A673 (cell line): Measurements from ENCODE around the gene CMTM3. TPM values are rescaled to one million over a fixed set of nuclear protein-coding genes. Genes with fewer than 3 reads are reported as not detected.

Experiments
- BruUV-seq: library from RNA; stranded (reverse); fragments of 400-500 nt; replicated peaks from 2 replicates; lab custom pipeline; 2021; lab: Mats Ljungman, UMichigan
- CTCF ChIA-PET: fragments of 300-600 bp; sonication (Branson Sonifier 250); formaldehyde crosslinking; loops from one replicate; lab custom pipeline; 2022; ENCODE audit warnings: antibody characterized with exemption; lab: Charles Lee
- POLR2A ChIA-PET: fragments of 300-600 bp; sonication (Branson Sonifier 250); formaldehyde crosslinking; loops from one replicate; lab custom pipeline; 2022; ENCODE audit warnings: antibody characterized with exemption; ENCODE audit not compliant: low non-redundant PET; lab: Charles Lee
- DNase-seq: peaks from one replicate; pipeline ENCODE4 v3.0.0-alpha.2; 2015; ENCODE audit warnings: low spot score
- H3K27ac ChIP-seq: fragments of 200-600 bp; sonication (generic); 2 replicates; pipeline ENCODE4 v1.5.1; 2016; ENCODE audit warnings: mixed run types, low read depth, mild to moderate bottlenecking, mixed read lengths, antibody characterized with exemption, low read length; ENCODE audit not compliant: poor library complexity, severe bottlenecking
- H3K27me3 ChIP-seq: fragments of 200-600 bp; sonication (generic); replicated peaks from 2 replicates; pipeline ENCODE4 v1.6.1; 2017; ENCODE audit warnings: mixed run types, low read depth, mild to moderate bottlenecking, mixed read lengths, antibody characterized with exemption, low read length; ENCODE audit not compliant: insufficient read depth, poor library complexity
- H3K36me3 ChIP-seq: fragments of 200-600 bp; sonication (generic); 2 replicates; pipeline ENCODE4 v1.6.1; 2016; ENCODE audit warnings: mixed run types, mild to moderate bottlenecking, mixed read lengths, antibody characterized with exemption, low read length; ENCODE audit not compliant: insufficient read depth, poor library complexity, severe bottlenecking
- H3K4me1 ChIP-seq: fragments of 200-600 bp; sonication (generic); 2 replicates; pipeline ENCODE4 v1.6.1; 2017; ENCODE audit warnings: mixed run types, mild to moderate bottlenecking, mixed read lengths, antibody characterized with exemption, low read length; ENCODE audit not compliant: insufficient read depth, poor library complexity, severe bottlenecking
- H3K4me3 ChIP-seq: fragments of 200-600 bp; sonication (generic); 2 replicates; pipeline ENCODE4 v1.5.1; 2016; ENCODE audit warnings: low read depth, mixed run types, mild to moderate bottlenecking, mixed read lengths, low read length; ENCODE audit not compliant: poor library complexity, severe bottlenecking
- H3K9me3 ChIP-seq: fragments of 200-600 bp; sonication (generic); 2 replicates; pipeline ENCODE4 v1.6.1; 2016; ENCODE audit warnings: mixed run types, low read depth, mild to moderate bottlenecking, mixed read lengths, antibody characterized with exemption, low read length; ENCODE audit not compliant: poor library complexity, severe bottlenecking
- CTCF ChIP-seq: fragments of 300-800, 200-600 bp; sonication (generic); conservative IDR thresholded peaks from 2 replicates; pipeline ENCODE4 v1.5.1; 2017; ENCODE audit warnings: low read depth, mild to moderate bottlenecking, antibody characterized with exemption, low read length, moderate library complexity, mixed read lengths
- EZH2 ChIP-seq: fragments of 200-600 bp; sonication (generic); IDR thresholded peaks from 2 replicates; pipeline ENCODE4 v1.6.1; 2017; ENCODE audit warnings: borderline replicate concordance, low read depth, mild to moderate bottlenecking, mixed read lengths, antibody characterized with exemption, low read length; ENCODE audit not compliant: poor library complexity, severe bottlenecking
- intact Hi-C: fragments of 100-400 bp; cut with micrococcal nuclease; formaldehyde crosslinking; loops from one replicate; pipeline ENCODE4 v1.10.0; 2022; ENCODE audit not compliant: unreplicated experiment
- total RNA-seq: library from RNA; stranded (reverse); gene quantifications from 2 replicates; pipeline ENCODE4 v1.2.3, GENCODE V29; 2021

The CMTM3 gene
- total RNA-seq, 1 experiment from 2014 or later = 25.5 TPM

- BruUV-seq = no TSS peak
Observed at GRCh38 chr16:66639091-66639885, 34.8 kb downstream of the CMTM3 start.

GRCh38 chr16:66640724-66641314, 36.3 kb downstream of the CMTM3 start:
- no TSS peak for BruUV-seq
- Histone ChIP-seq H3K36me3 (no peaks in the 10 kb centered on the region), H3K27me3 (no peaks in the 10 kb centered on the region), H3K4me3 (no peak overlapping the region), H3K4me1 (no peaks in the 10 kb centered on the region), H3K9me3 (no peaks in the 10 kb centered on the region), H3K27ac (no peak overlapping the region)
- DNase-seq = no peak
- POLR2A ChIA-PET = no interaction called here
- CTCF ChIA-PET = no interaction called here
- intact Hi-C loops = no loop called here
- TF ChIP-seq EZH2 (no peak), CTCF (no peak)

More at GRCh38 chr16:66639091-66639885, 34.8 kb downstream of the CMTM3 start:
- Histone ChIP-seq H3K27me3 (no peaks in the 10 kb centered on the region), H3K4me3 (no peak overlapping the region), H3K27ac (no peak overlapping the region), H3K4me1 (no peaks in the 10 kb centered on the region), H3K36me3 (no peaks in the 10 kb centered on the region), H3K9me3 (no peaks in the 10 kb centered on the region)
- DNase-seq = no peak
- ChIA-PET CTCF (no interaction called here), POLR2A (no interaction called here)
- TF ChIP-seq CTCF (no peak), EZH2 (no peak)
- intact Hi-C loops = no loop called here

GRCh38 chr16:66641387-66641786, 36.9 kb downstream of the CMTM3 start:
- no peak for DNase-seq
- CTCF ChIA-PET = no interaction called here

More at GRCh38 chr16:66641387-66641786, 36.9 kb downstream of the CMTM3 start:
- H3K4me1 ChIP-seq = no peaks in the 10 kb centered on the region
- TF ChIP-seq EZH2 (no peak), CTCF (no peak)
- H3K27ac ChIP-seq = no peak overlapping the region
- H3K27me3 ChIP-seq = no peaks in the 10 kb centered on the region
- intact Hi-C loops = no loop called here
- no peaks in the 10 kb centered on the region for H3K9me3 ChIP-seq
- no peak overlapping the region for H3K4me3 ChIP-seq
- BruUV-seq = no TSS peak
- H3K36me3 ChIP-seq = no peaks in the 10 kb centered on the region
- POLR2A ChIA-PET = no interaction called here
